Kidney epithelial cell (primary cell): ENCODE data around the gene TWNK. TPM values are rescaled to one million over a fixed set of nuclear protein-coding genes. Genes with fewer than 3 reads are reported as not detected.

Experiments used
- DNase-seq: peaks from one replicate; pipeline ENCODE4 v3.0.0-alpha.2; 2010; ENCODE audit warnings: low read depth
- H3K27me3 ChIP-seq: 2 replicates; pipeline ENCODE4 v1.6.0; 2011; ENCODE audit warnings: low read length; ENCODE audit not compliant: control insufficient read depth, insufficient read depth
- H3K36me3 ChIP-seq: 2 replicates; pipeline ENCODE4 v1.5.1; 2011; ENCODE audit warnings: low read length; ENCODE audit not compliant: control insufficient read depth, insufficient read depth
- H3K4me3 ChIP-seq: 2 replicates; pipeline ENCODE4 v1.5.1; 2011; ENCODE audit warnings: low read depth, mild to moderate bottlenecking, control low read depth, low read length
- total RNA-seq: library from RNA; depleted of rRNA; stranded (reverse); fragments of >200 nt; gene quantifications from 2 replicates; pipeline ENCODE4 v1.2.3, GENCODE V29; 2015
- TF ChIP-seq, protein P1 (sequence below): IDR thresholded peaks from 2 replicates; pipeline ENCODE4 v1.5.1; 2011; ENCODE audit warnings: mild to moderate bottlenecking, moderate library complexity, low read length, control low read depth, inconsistent platforms; ENCODE audit not compliant: insufficient read depth, poor library complexity, severe bottlenecking

Gene TWNK
- total RNA-seq, 1 donor from 2014 or later: 14.1 TPM

DNA sequence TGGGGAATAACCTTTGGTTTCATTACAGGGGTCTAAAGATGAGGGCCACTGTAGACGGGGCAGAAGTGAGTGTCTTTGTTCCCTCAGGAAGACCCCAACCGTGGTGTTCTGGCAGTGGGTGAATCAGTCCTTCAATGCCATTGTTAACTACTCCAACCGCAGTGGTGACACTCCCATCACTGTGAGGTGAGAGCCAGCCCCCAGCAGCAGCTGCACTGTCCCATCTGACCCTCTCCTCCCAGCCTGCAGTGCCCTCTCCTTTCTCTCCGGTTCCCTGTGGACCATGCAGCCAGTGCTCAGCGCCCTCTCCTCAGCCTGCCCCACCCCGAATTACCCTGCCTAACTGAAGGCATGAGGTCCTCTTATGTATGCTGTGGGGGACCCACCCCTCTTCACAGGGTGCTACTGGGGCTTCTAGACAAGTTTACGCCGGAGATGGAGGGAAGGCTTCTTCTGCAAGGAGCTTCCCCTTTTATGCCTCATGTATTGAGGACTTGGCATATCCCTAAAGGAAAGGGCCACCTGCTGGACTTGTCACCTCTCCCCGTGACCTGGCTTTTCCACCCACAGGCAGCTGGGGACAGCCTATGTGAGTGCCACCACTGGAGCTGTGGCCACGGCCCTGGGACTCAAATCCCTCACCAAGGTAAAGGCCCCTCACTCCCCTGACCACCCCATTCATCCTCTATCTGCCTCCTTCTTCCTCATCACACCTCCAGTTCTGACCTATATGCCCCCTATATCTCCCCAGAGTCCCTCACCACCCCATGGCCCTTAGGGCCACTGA lies 48.8 kb downstream of the TWNK start:
- no peak overlapping the region for H3K4me3 ChIP-seq
- no peak for DNase-seq

DNA sequence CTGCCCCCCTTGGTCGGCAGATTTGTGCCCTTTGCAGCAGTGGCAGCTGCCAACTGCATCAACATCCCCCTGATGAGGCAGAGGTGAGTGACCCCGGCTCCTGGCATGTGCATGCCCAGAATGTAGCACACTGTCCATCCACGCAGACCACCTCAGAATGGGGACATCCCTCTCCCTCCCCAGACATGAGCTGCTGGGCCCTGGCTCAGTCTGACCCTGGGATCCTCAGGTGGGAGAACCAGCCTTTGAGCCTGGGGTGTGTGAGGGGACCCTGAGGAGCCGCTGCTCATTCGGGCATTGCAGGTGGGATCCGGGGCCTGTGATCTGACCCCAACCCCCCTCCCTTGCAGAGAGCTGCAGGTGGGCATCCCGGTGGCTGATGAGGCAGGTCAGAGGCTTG lies 49.4 kb downstream of the TWNK start:
- H3K36me3 ChIP-seq: peaks cover 1% of the 10 kb centered on the region
- H3K4me3 ChIP-seq: no peak overlapping the region
- no peaks in the 10 kb centered on the region for H3K27me3 ChIP-seq
- TF ChIP-seq, protein P1, sequence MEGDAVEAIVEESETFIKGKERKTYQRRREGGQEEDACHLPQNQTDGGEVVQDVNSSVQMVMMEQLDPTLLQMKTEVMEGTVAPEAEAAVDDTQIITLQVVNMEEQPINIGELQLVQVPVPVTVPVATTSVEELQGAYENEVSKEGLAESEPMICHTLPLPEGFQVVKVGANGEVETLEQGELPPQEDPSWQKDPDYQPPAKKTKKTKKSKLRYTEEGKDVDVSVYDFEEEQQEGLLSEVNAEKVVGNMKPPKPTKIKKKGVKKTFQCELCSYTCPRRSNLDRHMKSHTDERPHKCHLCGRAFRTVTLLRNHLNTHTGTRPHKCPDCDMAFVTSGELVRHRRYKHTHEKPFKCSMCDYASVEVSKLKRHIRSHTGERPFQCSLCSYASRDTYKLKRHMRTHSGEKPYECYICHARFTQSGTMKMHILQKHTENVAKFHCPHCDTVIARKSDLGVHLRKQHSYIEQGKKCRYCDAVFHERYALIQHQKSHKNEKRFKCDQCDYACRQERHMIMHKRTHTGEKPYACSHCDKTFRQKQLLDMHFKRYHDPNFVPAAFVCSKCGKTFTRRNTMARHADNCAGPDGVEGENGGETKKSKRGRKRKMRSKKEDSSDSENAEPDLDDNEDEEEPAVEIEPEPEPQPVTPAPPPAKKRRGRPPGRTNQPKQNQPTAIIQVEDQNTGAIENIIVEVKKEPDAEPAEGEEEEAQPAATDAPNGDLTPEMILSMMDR: no peak
- DNase-seq: no peak

More for the DNA sequence above, 48.8 kb downstream of the TWNK start:
- Histone ChIP-seq H3K36me3 (peaks cover 1% of the 10 kb centered on the region), H3K27me3 (no peaks in the 10 kb centered on the region)
- TF ChIP-seq, protein P1: no peak

DNA sequence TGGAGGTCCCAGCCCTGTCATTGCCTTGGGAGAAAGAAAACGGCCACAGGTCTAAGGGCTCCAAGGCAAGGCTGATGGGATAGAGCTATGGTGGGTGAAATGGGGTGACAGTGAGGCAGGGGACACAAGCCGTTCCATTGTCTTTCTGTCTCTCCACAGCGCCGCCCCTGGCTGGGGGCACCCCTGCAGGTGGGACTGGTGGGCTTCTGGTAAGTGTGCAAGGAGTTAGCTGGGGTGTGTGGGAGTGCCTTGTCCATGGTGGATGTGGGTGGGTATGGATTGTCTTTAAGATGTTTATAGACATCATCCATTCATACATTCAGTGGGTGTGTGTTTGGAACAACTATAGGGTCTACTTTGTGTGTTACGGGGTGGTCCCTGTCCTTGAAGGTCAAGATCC lies 51.1 kb downstream of the TWNK start:
- Histone ChIP-seq H3K36me3 (peaks cover 1% of the 10 kb centered on the region), H3K27me3 (no peaks in the 10 kb centered on the region), H3K4me3 (no peak overlapping the region)
- DNase-seq: no peak
- TF ChIP-seq, protein P1: no peak

DNA sequence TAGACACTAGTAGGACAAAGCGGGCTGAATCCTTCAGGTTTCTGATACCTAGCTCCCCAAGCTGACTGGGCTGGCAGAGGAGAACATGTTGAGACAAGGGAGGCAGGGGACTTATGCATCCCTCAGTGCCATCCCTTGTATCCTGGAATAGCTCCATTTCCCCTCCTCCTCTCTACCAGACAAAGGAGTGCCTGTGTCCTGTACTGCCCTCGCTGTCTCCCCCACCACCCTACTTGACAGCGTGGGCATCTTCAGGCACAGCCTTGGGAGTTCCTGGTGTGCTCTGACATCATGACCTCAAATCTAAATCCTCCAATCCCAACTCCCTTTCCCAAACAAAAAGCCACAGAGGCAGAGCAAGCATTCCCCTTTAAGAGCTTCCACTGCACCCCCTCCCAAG lies 52.7 kb downstream of the TWNK start:
- DNase-seq: no peak
- Histone ChIP-seq H3K4me3 (no peak overlapping the region), H3K36me3 (peaks cover 1% of the 10 kb centered on the region), H3K27me3 (no peaks in the 10 kb centered on the region)
- TF ChIP-seq, protein P1: no peak

DNA sequence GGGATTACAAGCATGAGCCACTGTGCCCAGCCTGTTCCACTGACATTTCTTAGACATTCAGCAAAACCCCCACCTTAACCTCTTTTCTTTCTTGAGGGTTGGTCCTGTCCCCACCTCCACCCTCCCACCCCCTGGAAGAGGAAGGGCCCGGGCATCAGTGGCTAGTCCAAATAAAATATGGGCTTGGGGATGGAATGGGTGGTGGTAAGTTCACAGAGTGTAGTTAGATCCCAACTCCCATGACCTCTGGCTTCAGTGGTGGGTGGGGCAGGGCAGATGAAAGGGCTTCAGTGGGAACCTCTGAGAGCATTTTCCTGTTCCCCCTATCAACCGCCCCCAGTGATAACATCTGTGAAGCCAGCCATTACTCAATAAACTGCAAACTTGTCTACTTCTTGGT lies 53.5 kb downstream of the TWNK start:
- Histone ChIP-seq H3K27me3 (no peaks in the 10 kb centered on the region), H3K36me3 (peaks cover 1% of the 10 kb centered on the region), H3K4me3 (no peak overlapping the region)
- TF ChIP-seq, protein P1: no peak
- no peak for DNase-seq

DNA sequence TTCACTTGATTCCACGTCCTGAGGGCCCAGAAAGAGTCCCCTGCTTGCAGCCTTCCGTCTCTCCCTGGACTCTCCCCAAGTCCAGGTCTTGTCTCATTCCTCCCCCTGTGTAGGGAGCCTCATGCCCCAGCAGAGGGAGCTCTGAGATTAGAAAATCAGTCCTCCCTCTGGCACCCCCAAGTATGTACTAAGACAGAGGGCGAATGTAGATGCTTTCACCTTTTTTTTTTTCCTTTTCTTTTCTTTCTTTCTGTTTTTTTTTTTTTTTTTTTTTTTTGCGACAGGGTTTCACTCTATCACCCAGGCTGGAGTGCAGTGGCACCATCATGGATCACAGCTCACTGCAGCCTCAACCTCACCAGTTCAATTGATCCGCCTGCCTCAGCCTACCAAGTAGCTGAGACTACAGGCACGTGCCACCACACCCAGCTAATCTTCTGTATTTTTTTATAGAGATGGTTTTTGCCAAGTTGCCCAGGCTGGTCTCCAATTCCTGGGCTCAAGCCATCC lies 54.0 kb downstream of the TWNK start:
- Histone ChIP-seq H3K4me3 (no peak overlapping the region), H3K36me3 (peaks cover 1% of the 10 kb centered on the region), H3K27me3 (no peaks in the 10 kb centered on the region)
- TF ChIP-seq, protein P1: peak; percentile 87
- DNase-seq: no peak
